Natural killer cell (primary cell): Measurements from ENCODE around the gene OR51B4. TPM values are rescaled to one million over a fixed set of nuclear protein-coding genes. Genes with fewer than 3 reads are reported as not detected.
"Not testable (repeated sequence)": the region's sequence is repeated elsewhere in the genome, so short reads cannot be mapped to it uniquely, and the experiment has no call there.

Experiments
- ATAC-seq, 3 donors: fragments of 150-1000 bp in 2 of 3; fragments of 200-7000 bp in 1 of 3; cut with Tn5 transposase; 1 replicate in 1 of 3; 2 replicates in 2 of 3; pipeline ENCODE4 v1.10.0; 2021; ENCODE audit warnings: mild to moderate bottlenecking in 2 of 3, moderate library complexity in 2 of 3
- DNase-seq, 2 donors: peaks; one replicate each; pipeline versions ENCODE4 v3.0.0 to v3.0.0-alpha.2; 2013 to 2021; ENCODE audit warnings: mixed read lengths in 1 of 2
- H3K27ac ChIP-seq: one replicate; pipeline ENCODE4 v1.5.1; 2013; ENCODE audit warnings: mild to moderate bottlenecking, low read length
- H3K27me3 ChIP-seq: one replicate; pipeline ENCODE4 v1.6.1; 2013; ENCODE audit warnings: low read length; ENCODE audit not compliant: control insufficient read depth, insufficient read depth
- H3K36me3 ChIP-seq: one replicate; pipeline ENCODE4 v1.6.1; 2013; ENCODE audit warnings: low read length; ENCODE audit not compliant: control insufficient read depth, insufficient read depth
- H3K4me1 ChIP-seq: one replicate; pipeline ENCODE4 v1.6.1; 2013; ENCODE audit warnings: low read length; ENCODE audit not compliant: control insufficient read depth, insufficient read depth
- H3K4me3 ChIP-seq: one replicate; pipeline ENCODE4 v1.5.1; 2013; ENCODE audit warnings: low read length
- H3K9me3 ChIP-seq: one replicate; pipeline ENCODE4 v1.6.1; 2013; ENCODE audit warnings: low read length; ENCODE audit not compliant: control insufficient read depth, insufficient read depth
- H3K27ac Mint-ChIP-seq, 2 donors: one replicate each; pipeline ENCODE4 v1.8.0; 2022; ENCODE audit warnings: mild to moderate bottlenecking in 2 of 2, mixed read lengths in 2 of 2, moderate library complexity in 1 of 2
- H3K27me3 Mint-ChIP-seq, 2 donors: one replicate each; pipeline ENCODE4 v1.8.0; 2022; ENCODE audit warnings: low read depth in 2 of 2, mixed read lengths in 2 of 2
- H3K36me3 Mint-ChIP-seq: one replicate; pipeline ENCODE4 v1.8.0; 2022; ENCODE audit warnings: mixed read lengths
- H3K4me1 Mint-ChIP-seq, 2 donors: one replicate each; pipeline ENCODE4 v1.8.0; 2022; ENCODE audit warnings: mixed read lengths in 2 of 2
- H3K4me3 Mint-ChIP-seq: one replicate; pipeline ENCODE4 v1.8.0; 2022; ENCODE audit warnings: mild to moderate bottlenecking, moderate library complexity, mixed read lengths
- H3K9me3 Mint-ChIP-seq, 2 donors: one replicate each; pipeline ENCODE4 v1.8.0; 2022; ENCODE audit warnings: mixed read lengths in 2 of 2
- WGBS: methylation state at CpG from one replicate; pipeline ENCODE4 v1.1.7; 2013; ENCODE audit warnings: missing lambda C conversion rate; ENCODE audit not compliant: insufficient coverage; 5-methylcytosine and 5-hydroxymethylcytosine counted together
- intact Hi-C: fragments of 100-400 bp; cut with micrococcal nuclease; formaldehyde crosslinking; loops from one replicate; pipeline ENCODE4 v1.14.2; 2022
- total RNA-seq, 4 donors: library from RNA; stranded (reverse); fragments of 120-200 nt in 1 of 4; gene quantifications; one replicate each; pipeline versions ENCODE4 v1.2.3 to v1.2.4, GENCODE V29; 2013 to 2022
- TF ChIP-seq, protein P1 (sequence below): fragments of 200-600 bp; IDR thresholded peaks from one replicate; pipeline ENCODE4 v1.8.0; 2022; ENCODE audit warnings: antibody characterized with exemption

Gene OR51B4
- total RNA-seq, 3 donors from 2014 or later (not counting 1 experiment from before 2014, with no cell fraction given), result not detected

DNA sequence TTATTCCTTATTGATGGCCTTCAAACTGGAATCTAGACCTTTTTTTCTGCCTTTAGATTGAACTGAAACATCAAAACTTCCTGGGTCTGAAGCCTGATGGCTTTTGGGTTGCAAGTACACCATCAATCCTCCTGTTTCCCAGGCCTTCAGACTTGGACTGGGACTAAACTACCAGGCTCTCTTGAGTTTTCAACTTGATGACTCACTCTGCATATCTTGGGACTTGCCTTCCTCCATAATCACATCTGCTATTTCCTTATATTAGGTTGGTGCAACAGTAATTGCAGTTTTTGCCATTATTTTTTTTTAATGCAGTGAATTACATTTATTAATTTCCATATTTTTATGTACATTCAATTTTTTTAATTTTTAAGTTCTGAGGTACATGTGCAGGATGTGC, 34.6 kb upstream of the OR51B4 start:
- ATAC-seq (no peak), DNase-seq (no peak)
- TF ChIP-seq, protein P1, sequence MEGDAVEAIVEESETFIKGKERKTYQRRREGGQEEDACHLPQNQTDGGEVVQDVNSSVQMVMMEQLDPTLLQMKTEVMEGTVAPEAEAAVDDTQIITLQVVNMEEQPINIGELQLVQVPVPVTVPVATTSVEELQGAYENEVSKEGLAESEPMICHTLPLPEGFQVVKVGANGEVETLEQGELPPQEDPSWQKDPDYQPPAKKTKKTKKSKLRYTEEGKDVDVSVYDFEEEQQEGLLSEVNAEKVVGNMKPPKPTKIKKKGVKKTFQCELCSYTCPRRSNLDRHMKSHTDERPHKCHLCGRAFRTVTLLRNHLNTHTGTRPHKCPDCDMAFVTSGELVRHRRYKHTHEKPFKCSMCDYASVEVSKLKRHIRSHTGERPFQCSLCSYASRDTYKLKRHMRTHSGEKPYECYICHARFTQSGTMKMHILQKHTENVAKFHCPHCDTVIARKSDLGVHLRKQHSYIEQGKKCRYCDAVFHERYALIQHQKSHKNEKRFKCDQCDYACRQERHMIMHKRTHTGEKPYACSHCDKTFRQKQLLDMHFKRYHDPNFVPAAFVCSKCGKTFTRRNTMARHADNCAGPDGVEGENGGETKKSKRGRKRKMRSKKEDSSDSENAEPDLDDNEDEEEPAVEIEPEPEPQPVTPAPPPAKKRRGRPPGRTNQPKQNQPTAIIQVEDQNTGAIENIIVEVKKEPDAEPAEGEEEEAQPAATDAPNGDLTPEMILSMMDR, result no peak
- H3K36me3 ChIP-seq, result no peaks in the 10 kb centered on the region
- no peaks in the 10 kb centered on the region for H3K27me3 ChIP-seq
- no peaks in the 10 kb centered on the region for H3K9me3 Mint-ChIP-seq
- H3K27me3 Mint-ChIP-seq, result no peaks in the 10 kb centered on the region
- no peak overlapping the region for H3K27ac ChIP-seq
- intact Hi-C loops, result no loop called here
- H3K4me3 ChIP-seq, result no peak overlapping the region
- no peaks in the 10 kb centered on the region for H3K4me1 Mint-ChIP-seq
- H3K27ac Mint-ChIP-seq, result no peak overlapping the region
- no peaks in the 10 kb centered on the region for H3K9me3 ChIP-seq
- H3K36me3 Mint-ChIP-seq, result no peaks in the 10 kb centered on the region
- no peak overlapping the region for H3K4me3 Mint-ChIP-seq
- no peaks in the 10 kb centered on the region for H3K4me1 ChIP-seq

GRCh38 chr11:5335170-5335569, 33.4 kb upstream of the OR51B4 start:
- Histone ChIP-seq H3K36me3 (no peaks in the 10 kb centered on the region), H3K4me1 (no peaks in the 10 kb centered on the region), H3K9me3 (no peaks in the 10 kb centered on the region), H3K4me3 (no peak overlapping the region), H3K27ac (no peak overlapping the region), H3K27me3 (no peaks in the 10 kb centered on the region)
- TF ChIP-seq, protein P1, result no peak
- Mint-ChIP-seq H3K36me3 (no peaks in the 10 kb centered on the region), H3K4me1 (no peaks in the 10 kb centered on the region), H3K9me3 (no peaks in the 10 kb centered on the region), H3K27ac (no peak overlapping the region), H3K4me3 (no peak overlapping the region), H3K27me3 (no peaks in the 10 kb centered on the region)
- DNase-seq (no peak), ATAC-seq (no peak)
- no CpG with 5 or more reads among the region's 1 CpG for WGBS
- intact Hi-C loops, result no loop called here

GRCh38 chr11:5324197-5324596, 22.5 kb upstream of the OR51B4 start, which contains the start of gene OR51B2:
TSS of gene OR51B2 (minus strand) at chr11:5324297. CDS start at chr11:5324297, 0 bp downstream.
- H3K27me3 ChIP-seq, result no peaks in the 10 kb centered on the region
- intact Hi-C loops, result no loop called here
- TF ChIP-seq, protein P1, result no peak
- no peak within 1 kb of the TSS for H3K27ac Mint-ChIP-seq
- no peak within 1 kb of the TSS for H3K4me3 ChIP-seq
- H3K36me3 ChIP-seq, result no peaks in the 10 kb centered on the region
- H3K9me3 Mint-ChIP-seq, result peaks cover 0 to 3% of the 10 kb centered on the region in 2 donors
- H3K9me3 ChIP-seq, result no peaks in the 10 kb centered on the region
- no peak within 1 kb of the TSS for H3K27ac ChIP-seq
- WGBS, result 100% methylated on average over 1 of the region's 3 CpGs
- no peaks in the 10 kb centered on the region for H3K4me1 Mint-ChIP-seq
- DNase-seq (no peak), ATAC-seq (no peak)
- no peaks in the 10 kb centered on the region for H3K27me3 Mint-ChIP-seq
- no peaks in the 10 kb centered on the region for H3K4me1 ChIP-seq
- H3K36me3 Mint-ChIP-seq, result no peaks in the 10 kb centered on the region
- H3K4me3 Mint-ChIP-seq, result no peak within 1 kb of the TSS

- TF ChIP-seq, protein P1, result no peak
Observed at GRCh38 chr11:5317292-5317691, 15.5 kb upstream of the OR51B4 start.

GRCh38 chr11:5313326-5314023, 11.7 kb upstream of the OR51B4 start:
- H3K27ac Mint-ChIP-seq, H3K4me1 Mint-ChIP-seq, H3K36me3 ChIP-seq, H3K4me3 Mint-ChIP-seq, H3K27me3 Mint-ChIP-seq, ATAC-seq, H3K4me3 ChIP-seq, H3K9me3 Mint-ChIP-seq, intact Hi-C loops, H3K27me3 ChIP-seq, H3K9me3 ChIP-seq, H3K4me1 ChIP-seq, H3K36me3 Mint-ChIP-seq, DNase-seq, H3K27ac ChIP-seq: not testable (repeated sequence)
- no CpG with 5 or more reads among the region's 3 CpGs for WGBS

More at GRCh38 chr11:5317292-5317691, 15.5 kb upstream of the OR51B4 start:
- no peak for ATAC-seq
- no peaks in the 10 kb centered on the region for H3K27me3 ChIP-seq
- 83% methylated on average over 4 of the region's 5 CpGs for WGBS
- DNase-seq, result no peak
- Mint-ChIP-seq H3K36me3 (no peaks in the 10 kb centered on the region), H3K9me3 (peaks cover 0 to 3% of the 10 kb centered on the region in 2 donors), H3K4me3 (no peak overlapping the region), H3K27ac (no peak overlapping the region), H3K27me3 (no peaks in the 10 kb centered on the region), H3K4me1 (no peaks in the 10 kb centered on the region)
- H3K4me1 ChIP-seq, result no peaks in the 10 kb centered on the region
- H3K36me3 ChIP-seq, result no peaks in the 10 kb centered on the region
- intact Hi-C loops, result no loop called here
- H3K27ac ChIP-seq, result no peak overlapping the region
- no peaks in the 10 kb centered on the region for H3K9me3 ChIP-seq
- H3K4me3 ChIP-seq, result no peak overlapping the region
